Renal cortical epithelial cell (primary cell): Measurements from ENCODE around the gene DNAH17. TPM values are rescaled to one million over a fixed set of nuclear protein-coding genes. Genes with fewer than 3 reads are reported as not detected.

Experiments used
- DNase-seq: peaks from one replicate; pipeline ENCODE4 v3.0.0-alpha.2; 2011; ENCODE audit warnings: low read depth
- total RNA-seq: library from RNA; depleted of rRNA; stranded (reverse); fragments of >200 nt; gene quantifications from 2 replicates; pipeline ENCODE4 v1.2.3, GENCODE V29; 2014

The DNAH17 gene
- 0.05 and 0.35 TPM in 2 replicates for total RNA-seq

- no peak for DNase-seq
These were observed at the start of gene DNAH17 for GRCh38 chr17:78577296-78577695. Gene DNAH17 (minus strand): TSS chr17:78577396. CDS start chr17:78575057, 2,339 bp downstream.

- no peak for DNase-seq
These were observed 47.3 kb upstream of the DNAH17 start for GRCh38 chr17:78624324-78625151.

GRCh38 chr17:78623541-78623940 lies 46.3 kb upstream of the DNAH17 start:
- DNase-seq: no peak

- no peak for DNase-seq
These were observed 45.5 kb upstream of the DNAH17 start for GRCh38 chr17:78622491-78623265.

GRCh38 chr17:78621720-78622490 lies 44.7 kb upstream of the DNAH17 start:
- DNase-seq: no peak

GRCh38 chr17:78620099-78620498 lies 42.9 kb upstream of the DNAH17 start:
- DNase-seq: no peak

GRCh38 chr17:78619334-78619733 lies 42.1 kb upstream of the DNAH17 start:
- DNase-seq: no peak

- no peak for DNase-seq
These were observed 41.3 kb upstream of the DNAH17 start for GRCh38 chr17:78618264-78619066.

- no peak for DNase-seq
These were observed 40.4 kb upstream of the DNAH17 start for GRCh38 chr17:78617511-78618061.

GRCh38 chr17:78616946-78617345 lies 39.8 kb upstream of the DNAH17 start:
- DNase-seq: no peak

GRCh38 chr17:78615631-78616030 lies 38.4 kb upstream of the DNAH17 start:
- DNase-seq: no peak

- no peak for DNase-seq
These were observed 36.2 kb upstream of the DNAH17 start for GRCh38 chr17:78613416-78613815.

GRCh38 chr17:78611607-78612006 lies 34.4 kb upstream of the DNAH17 start:
- no peak for DNase-seq

- DNase-seq: no peak
These were observed 33.8 kb upstream of the DNAH17 start for GRCh38 chr17:78610951-78611511.

- no peak for DNase-seq
These were observed 32.0 kb upstream of the DNAH17 start for GRCh38 chr17:78609191-78609641.

- no peak for DNase-seq
These were observed 31.6 kb upstream of the DNAH17 start for GRCh38 chr17:78608804-78609186.

- DNase-seq: no peak
These were observed 31.1 kb upstream of the DNAH17 start for GRCh38 chr17:78608122-78608803.

GRCh38 chr17:78607038-78607437 lies 29.8 kb upstream of the DNAH17 start:
- peak; percentile 13 for DNase-seq

- no peak for DNase-seq
These were observed 28.7 kb upstream of the DNAH17 start for GRCh38 chr17:78605886-78606285.

- peak; percentile 6 for DNase-seq
These were observed 28.2 kb upstream of the DNAH17 start for GRCh38 chr17:78605429-78605828.
